Measurements from ENCODE around the gene NT5C2.
"Not testable (repeated sequence)": the region's sequence is repeated elsewhere in the genome, so short reads cannot be mapped to it uniquely, and the experiment has no call there.

Gene NT5C2

GRCh38 chr10:103193820-103194529 is 903 bp upstream of the NT5C2 start:
- Histone ChIP-seq H3K27me3 (replicated peaks) (no peaks in the 10 kb centered on the region), H3K4me3 (ENCODE audit: low read depth, low read length) (no peak overlapping the region), H3K36me3 (replicated peaks) (no peaks in the 10 kb centered on the region), H3K27ac (no peak overlapping the region)
- in situ Hi-C loops (cut with HindIII; ENCODE audit: low pct_ligation_motif_present, low sequenced_read_pairs): no loop called here
- TF ChIP-seq CTCF (IDR thresholded peaks at IDR 0.05; ENCODE audit: low read depth, low read length, missing control alignments): no peak
- no peak for DNase-seq

- no peaks in the 10 kb centered on the region for H3K27me3 ChIP-seq (replicated peaks)
- no peak for TF ChIP-seq CTCF (IDR thresholded peaks at IDR 0.05; ENCODE audit: low read depth, low read length, missing control alignments)
- in situ Hi-C loops (cut with HindIII; ENCODE audit: low pct_ligation_motif_present, low sequenced_read_pairs): no loop called here
- peak overlapping the region; percentile 77 for H3K4me3 ChIP-seq (ENCODE audit: low read depth, low read length)
- peak; percentile 69 for DNase-seq
- peak overlapping the region; percentile 76 for H3K27ac ChIP-seq
- no peaks in the 10 kb centered on the region for H3K36me3 ChIP-seq (replicated peaks)
Measured at GRCh38 chr10:103192451-103193106, 493 bp downstream of the NT5C2 start.

GRCh38 chr10:103192089-103192450 is 1.0 kb downstream of the NT5C2 start:
- peak overlapping the region; percentile 76 for H3K27ac ChIP-seq
- TF ChIP-seq CTCF (IDR thresholded peaks at IDR 0.05; ENCODE audit: low read depth, low read length, missing control alignments): no peak
- no peak for DNase-seq
- peak overlapping the region; percentile 77 for H3K4me3 ChIP-seq (ENCODE audit: low read depth, low read length)
- in situ Hi-C loops (cut with HindIII; ENCODE audit: low pct_ligation_motif_present, low sequenced_read_pairs): no loop called here
- no peaks in the 10 kb centered on the region for H3K27me3 ChIP-seq (replicated peaks)
- H3K36me3 ChIP-seq (replicated peaks): no peaks in the 10 kb centered on the region

GRCh38 chr10:103191198-103191597 is 1.9 kb downstream of the NT5C2 start:
- H3K36me3 ChIP-seq (replicated peaks); H3K27ac ChIP-seq; in situ Hi-C loops (cut with HindIII; ENCODE audit: low pct_ligation_motif_present, low sequenced_read_pairs); H3K27me3 ChIP-seq (replicated peaks); DNase-seq; H3K4me3 ChIP-seq (ENCODE audit: low read depth, low read length): not testable (repeated sequence)

GRCh38 chr10:103188853-103189252 is 4.2 kb downstream of the NT5C2 start:
- no peak for TF ChIP-seq CTCF (IDR thresholded peaks at IDR 0.05; ENCODE audit: low read depth, low read length, missing control alignments)
- DNase-seq: no peak
- in situ Hi-C loops (cut with HindIII; ENCODE audit: low pct_ligation_motif_present, low sequenced_read_pairs): no loop called here
- Histone ChIP-seq H3K36me3 (replicated peaks) (no peaks in the 10 kb centered on the region), H3K4me3 (ENCODE audit: low read depth, low read length) (no peak overlapping the region), H3K27ac (no peak overlapping the region), H3K27me3 (replicated peaks) (no peaks in the 10 kb centered on the region)

- Histone ChIP-seq H3K27me3 (replicated peaks) (no peaks in the 10 kb centered on the region), H3K27ac (no peak overlapping the region), H3K4me3 (ENCODE audit: low read depth, low read length) (no peak overlapping the region), H3K36me3 (replicated peaks) (no peaks in the 10 kb centered on the region)
- in situ Hi-C loops (cut with HindIII; ENCODE audit: low pct_ligation_motif_present, low sequenced_read_pairs): no loop called here
- DNase-seq: no peak
- no peak for TF ChIP-seq CTCF (IDR thresholded peaks at IDR 0.05; ENCODE audit: low read depth, low read length, missing control alignments)
Measured at GRCh38 chr10:103186128-103186527, 6.9 kb downstream of the NT5C2 start.
